B cell (primary cell): ENCODE results near the gene BLOC1S1. TPM values are rescaled to one million over a fixed set of nuclear protein-coding genes. Genes with fewer than 3 reads are reported as not detected.

ENCODE experiments used
- ATAC-seq: fragments of 200-7000 bp; cut with Tn5 transposase; one replicate; pipeline ENCODE4 v1.10.0; 2021; ENCODE audit warnings: low read depth, mild to moderate bottlenecking, moderate number of reproducible peaks, moderate library complexity
- CTCF ChIA-PET: fragments of 350-600 bp; sonication (Branson Sonifier 250); formaldehyde crosslinking; loops from one replicate; lab custom pipeline; 2021; ENCODE audit warnings: antibody characterized with exemption, inconsistent platforms; lab: Charles Lee
- POLR2A ChIA-PET: fragments of 350-600 bp; sonication (Branson Sonifier 250); formaldehyde crosslinking; loops from one replicate; lab custom pipeline; 2021; ENCODE audit warnings: antibody characterized with exemption; lab: Charles Lee
- DNase-seq: peaks from one replicate; pipeline ENCODE4 v3.0.0; 2013
- H2AFZ ChIP-seq: 2 replicates; pipeline ENCODE4 v1.6.1; 2012; ENCODE audit warnings: mild to moderate bottlenecking, low read depth, low read length; ENCODE audit not compliant: insufficient read depth, poor library complexity, severe bottlenecking
- H3K27ac ChIP-seq, 2 donors: 1 replicate in 1 of 2; 2 replicates in 1 of 2; pipeline ENCODE4 v1.5.1; 2012 to 2013; ENCODE audit warnings: low read length in 2 of 2, mild to moderate bottlenecking in 2 of 2, moderate library complexity in 1 of 2
- H3K27me3 ChIP-seq, 4 experiments: fragments of 200-600 bp in 1 of 4; sonication (generic) in 1 of 4; replicated peaks in 1 of 4; 1 replicate in 2 of 4; 2 replicates in 2 of 4; pipeline versions ENCODE4 v1.6.1 to v1.7.0; 2013 to 2016; ENCODE audit warnings: low read length in 3 of 4, mild to moderate bottlenecking in 2 of 4, mixed read lengths in 1 of 4, moderate library complexity in 1 of 4; ENCODE audit not compliant: insufficient read depth in 4 of 4, control insufficient read depth in 3 of 4; ENCODE audit errors: control extremely low read depth in 1 of 4
- H3K36me3 ChIP-seq, 2 experiments: replicated peaks in 1 of 2; 1 replicate in 1 of 2; 2 replicates in 1 of 2; pipeline versions ENCODE4 v1.6.1 to v1.7.1; 2013; ENCODE audit warnings: low read length in 1 of 2; ENCODE audit not compliant: insufficient read depth in 2 of 2, control insufficient read depth in 1 of 2; ENCODE audit errors: control extremely low read depth in 1 of 2, extremely low read depth in 1 of 2
- H3K4me1 ChIP-seq, 2 donors: fragments of 200-600 bp in 1 of 2; sonication (generic) in 1 of 2; 1 replicate in 1 of 2; 2 replicates in 1 of 2; pipeline versions ENCODE4 v1.5.1 to v1.6.1; 2013 to 2017; ENCODE audit warnings: low read length in 2 of 2; ENCODE audit not compliant: control insufficient read depth in 2 of 2, insufficient read depth in 2 of 2
- H3K4me2 ChIP-seq: replicated peaks from 2 replicates; pipeline ENCODE3; 2012; ENCODE audit warnings: mild to moderate bottlenecking, low read depth, low read length; ENCODE audit not compliant: poor library complexity, severe bottlenecking
- H3K4me3 ChIP-seq, 5 experiments: fragments of 200-600 bp in 1 of 5; sonication (generic) in 1 of 5; 1 replicate in 3 of 5; 2 replicates in 2 of 5; pipeline versions ENCODE4 v1.5.1 to v1.7.0; 2011 to 2016; ENCODE audit warnings: low read length in 4 of 5, mild to moderate bottlenecking in 4 of 5, low read depth in 2 of 5, control low read depth in 1 of 5, moderate library complexity in 1 of 5; ENCODE audit not compliant: insufficient read depth in 1 of 5; ENCODE audit errors: control extremely low read depth in 1 of 5, extremely low read depth in 1 of 5
- H3K79me2 ChIP-seq: fragments of 200-600 bp; sonication (generic); one replicate; pipeline ENCODE4 v1.6.0; 2016; ENCODE audit warnings: low read length; ENCODE audit not compliant: control insufficient read depth, insufficient read depth
- H3K9ac ChIP-seq: fragments of 200-600 bp; sonication (generic); 2 replicates; pipeline ENCODE4 v1.6.1; 2017; ENCODE audit warnings: mild to moderate bottlenecking, low read length, moderate library complexity
- H3K9me3 ChIP-seq, 3 donors: one replicate each; pipeline versions ENCODE4 v1.6.1 to v1.7.1; 2013; ENCODE audit warnings: low read length in 2 of 3; ENCODE audit not compliant: control insufficient read depth in 2 of 3, insufficient read depth in 1 of 3; ENCODE audit errors: control extremely low read depth in 1 of 3
- H4K20me1 ChIP-seq: 2 replicates; pipeline ENCODE4 v1.6.0; 2012; ENCODE audit warnings: mild to moderate bottlenecking, low read length; ENCODE audit not compliant: insufficient read depth, control insufficient read depth, poor library complexity, severe bottlenecking
- H3K27ac Mint-ChIP-seq: one replicate; pipeline ENCODE4 v1.8.0; 2021; ENCODE audit warnings: mixed read lengths
- H3K27me3 Mint-ChIP-seq: one replicate; pipeline ENCODE4 v1.8.0; 2021; ENCODE audit warnings: mixed read lengths
- H3K4me1 Mint-ChIP-seq: one replicate; pipeline ENCODE4 v1.8.0; 2021; ENCODE audit warnings: mixed read lengths
- H3K4me3 Mint-ChIP-seq: one replicate; pipeline ENCODE4 v1.8.0; 2021; ENCODE audit warnings: mixed read lengths
- H3K9me3 Mint-ChIP-seq: one replicate; pipeline ENCODE4 v1.8.0; 2022; ENCODE audit warnings: mixed read lengths; ENCODE audit not compliant: insufficient read depth
- EZH2 ChIP-seq: IDR thresholded peaks from 2 replicates; pipeline ENCODE4 v1.6.1; 2012; ENCODE audit warnings: borderline replicate concordance, low read depth, mild to moderate bottlenecking, moderate library complexity, low read length; ENCODE audit not compliant: insufficient read depth, poor library complexity, severe bottlenecking
- WGBS: methylation state at CpG from one replicate; pipeline ENCODE4 v1.1.5; 2013; ENCODE audit warnings: missing lambda C conversion rate; ENCODE audit not compliant: insufficient coverage; 5-methylcytosine and 5-hydroxymethylcytosine counted together
- intact Hi-C: fragments of 100-400 bp; cut with micrococcal nuclease; formaldehyde crosslinking; loops from one replicate; pipeline ENCODE4 v1.10.0; 2022
- polyA plus RNA-seq: library from polyadenylated mRNA; depleted of rRNA; stranded (reverse); fragments of >200 nt; gene quantifications from 2 replicates; pipeline ENCODE4 v1.2.3, GENCODE V29; 2012
- total RNA-seq, 2 donors: library from RNA; stranded (reverse); fragments of 120-200 nt in 1 of 2; gene quantifications; 1 replicate in 1 of 2; 2 replicates in 1 of 2; pipeline versions ENCODE4 v1.2.3 to v1.2.4, GENCODE V29; 2013 to 2022
- TF ChIP-seq, protein P1 (sequence below): fragments of 200-600 bp; IDR thresholded peaks from one replicate; pipeline ENCODE4 v1.8.0; 2022; ENCODE audit warnings: antibody characterized with exemption, mild to moderate bottlenecking

Gene BLOC1S1
- total and polyA plus RNA-seq, 2 donors (not counting 1 experiment from before 2014, with no cell fraction given), result 71.1 to 229 TPM

DNA sequence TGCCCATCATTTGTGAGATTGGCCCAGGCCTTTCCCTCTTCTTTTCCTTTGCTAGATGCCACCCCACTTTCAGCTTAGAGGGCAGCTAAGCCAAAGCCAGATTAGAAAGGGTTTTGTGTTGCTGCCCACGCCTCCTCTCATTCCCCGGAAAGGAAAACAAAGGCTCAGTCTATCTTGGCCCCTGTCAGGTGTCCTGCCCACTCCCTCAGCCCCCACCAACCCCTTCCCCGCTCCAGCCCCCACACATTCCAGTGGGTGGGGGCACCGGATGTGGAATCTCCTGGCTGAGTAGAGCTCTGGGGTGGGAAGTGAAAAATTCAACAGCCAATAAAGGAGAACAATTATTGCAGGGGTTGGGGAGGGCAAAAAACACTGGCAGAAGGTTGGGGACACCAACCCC lies 2.2 kb downstream of the BLOC1S1 start:
- Histone ChIP-seq H3K4me1 (peaks cover 16 to 31% of the 10 kb centered on the region in 2 donors), H3K36me3 (peaks cover 0 to 18% of the 10 kb centered on the region in 2 experiments), H3K79me2 (peaks cover 25% of the 10 kb centered on the region), H3K9me3 (no peaks in the 10 kb centered on the region), H3K27ac (no peak overlapping the region), H2AFZ (no peak overlapping the region), H3K4me3 (no peak overlapping the region), H3K9ac (no peak overlapping the region), H3K27me3 (no peaks in the 10 kb centered on the region), H3K4me2 (no peak overlapping the region), H4K20me1 (peaks cover 23% of the 10 kb centered on the region)
- H3K4me3 Mint-ChIP-seq, result peak overlapping the region; percentile 98
- ChIA-PET CTCF (interaction anchor here (0.6 to 11.0 kb wide), 5 partner anchors 10 to 407 kb away, joined by 3 to 147 read pairs (median 9); partner anchors contain the start of gene CD63), POLR2A (no interaction called here)
- no peaks in the 10 kb centered on the region for H3K9me3 Mint-ChIP-seq
- H3K27me3 Mint-ChIP-seq, result no peaks in the 10 kb centered on the region
- H3K4me1 Mint-ChIP-seq, result peaks cover 38% of the 10 kb centered on the region
- WGBS, result no CpG with 5 or more reads among the region's 4 CpGs
- peak overlapping the region; percentile 20 for H3K27ac Mint-ChIP-seq
- intact Hi-C loops, result no loop called here
- no peak for TF ChIP-seq EZH2
- TF ChIP-seq, protein P1, sequence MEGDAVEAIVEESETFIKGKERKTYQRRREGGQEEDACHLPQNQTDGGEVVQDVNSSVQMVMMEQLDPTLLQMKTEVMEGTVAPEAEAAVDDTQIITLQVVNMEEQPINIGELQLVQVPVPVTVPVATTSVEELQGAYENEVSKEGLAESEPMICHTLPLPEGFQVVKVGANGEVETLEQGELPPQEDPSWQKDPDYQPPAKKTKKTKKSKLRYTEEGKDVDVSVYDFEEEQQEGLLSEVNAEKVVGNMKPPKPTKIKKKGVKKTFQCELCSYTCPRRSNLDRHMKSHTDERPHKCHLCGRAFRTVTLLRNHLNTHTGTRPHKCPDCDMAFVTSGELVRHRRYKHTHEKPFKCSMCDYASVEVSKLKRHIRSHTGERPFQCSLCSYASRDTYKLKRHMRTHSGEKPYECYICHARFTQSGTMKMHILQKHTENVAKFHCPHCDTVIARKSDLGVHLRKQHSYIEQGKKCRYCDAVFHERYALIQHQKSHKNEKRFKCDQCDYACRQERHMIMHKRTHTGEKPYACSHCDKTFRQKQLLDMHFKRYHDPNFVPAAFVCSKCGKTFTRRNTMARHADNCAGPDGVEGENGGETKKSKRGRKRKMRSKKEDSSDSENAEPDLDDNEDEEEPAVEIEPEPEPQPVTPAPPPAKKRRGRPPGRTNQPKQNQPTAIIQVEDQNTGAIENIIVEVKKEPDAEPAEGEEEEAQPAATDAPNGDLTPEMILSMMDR, result no peak
- DNase-seq (no peak), ATAC-seq (no peak)

DNA sequence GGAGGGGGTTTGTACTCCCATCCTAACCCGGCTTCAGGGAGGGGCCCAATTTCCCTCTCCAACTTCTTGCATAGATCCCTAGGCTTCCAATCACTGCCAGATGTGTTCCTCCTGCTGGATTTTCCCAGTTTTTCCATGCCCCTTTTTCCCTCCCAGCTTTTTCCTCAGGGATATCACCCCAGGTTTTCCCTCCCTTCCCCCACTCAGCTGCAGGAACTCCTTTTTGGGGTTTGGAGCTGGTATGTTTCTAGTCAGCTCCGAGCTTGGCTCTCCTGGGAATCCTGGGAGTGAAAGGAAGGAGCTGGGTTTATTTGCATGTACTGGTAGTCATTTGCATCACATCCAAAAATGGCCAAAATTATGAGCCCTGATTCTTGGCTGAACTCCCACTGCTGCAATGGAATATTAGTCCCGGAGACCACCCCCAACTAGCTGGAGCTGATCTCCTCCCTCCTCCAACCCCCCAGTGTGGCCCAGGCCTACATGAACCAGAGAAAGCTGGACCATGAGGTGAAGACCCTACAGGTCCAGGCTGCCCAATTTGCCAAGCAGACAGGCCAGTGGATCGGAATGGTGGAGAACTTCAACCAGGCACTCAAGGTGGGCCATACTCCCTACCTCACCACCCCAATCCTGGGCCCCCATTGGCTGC lies 2.9 kb downstream of the BLOC1S1 start:
- no peaks in the 10 kb centered on the region for H3K27me3 ChIP-seq
- intact Hi-C loops, result no loop called here
- CTCF ChIA-PET, result interaction anchor here (1.7 to 11.0 kb wide), 4 partner anchors 10 to 72 kb away, joined by 7 to 147 read pairs (median 16); partner anchors contain the start of gene CD63
- H3K4me3 Mint-ChIP-seq, result no peak overlapping the region
- POLR2A ChIA-PET, result no interaction called here
- 86% methylated on average over 4 of the region's 4 CpGs for WGBS
- H2AFZ ChIP-seq, result no peak overlapping the region
- no peak overlapping the region for H3K9ac ChIP-seq
- DNase-seq, result no peak
- peaks cover 23% of the 10 kb centered on the region for H4K20me1 ChIP-seq
- H3K4me1 Mint-ChIP-seq, result peaks cover 42% of the 10 kb centered on the region
- peaks cover 25% of the 10 kb centered on the region for H3K79me2 ChIP-seq
- TF ChIP-seq EZH2, result no peak
- TF ChIP-seq, protein P1, result no peak
- no peaks in the 10 kb centered on the region for H3K27me3 Mint-ChIP-seq
- H3K9me3 ChIP-seq, result no peaks in the 10 kb centered on the region
- H3K27ac Mint-ChIP-seq, result no peak overlapping the region
- H3K9me3 Mint-ChIP-seq, result no peaks in the 10 kb centered on the region
- H3K4me3 ChIP-seq, result no peak overlapping the region
- peaks cover 0 to 21% of the 10 kb centered on the region in 2 experiments for H3K36me3 ChIP-seq
- H3K4me2 ChIP-seq, result no peak overlapping the region
- no peak overlapping the region for H3K27ac ChIP-seq
- H3K4me1 ChIP-seq, result peaks cover 16 to 35% of the 10 kb centered on the region in 2 donors
- no peak for ATAC-seq
